Prostate gland (tissue), 2 donors: ENCODE results near the gene SLC22A1. TPM values are rescaled to one million over a fixed set of nuclear protein-coding genes. Genes with fewer than 3 reads are reported as not detected.
A peak's percentile ranks its signal among the peaks of the same experiment; 100 is the strongest.

ENCODE experiments used
- DNase-seq: peaks from one replicate; pipeline ENCODE4 v3.0.0-alpha.2; 2019; ENCODE audit warnings: low spot score
- H3K27ac ChIP-seq, 2 donors: fragments of 200-600 bp; sonication (generic); 2 replicates each; pipeline ENCODE4 v1.5.1; 2017 to 2019
- H3K27me3 ChIP-seq: fragments of 200-600 bp; sonication (generic); replicated peaks from 2 replicates; pipeline ENCODE4 v1.5.1; 2019; ENCODE audit not compliant: insufficient read depth
- H3K36me3 ChIP-seq, 2 donors: fragments of 200-600 bp; sonication (generic); 1 replicate in 1 of 2; 2 replicates in 1 of 2; pipeline versions ENCODE4 v1.5.1 to v1.8.1; 2017 to 2019
- H3K4me1 ChIP-seq: fragments of 200-600 bp; sonication (generic); replicated peaks from 2 replicates; pipeline ENCODE4 v1.5.1; 2019
- H3K4me3 ChIP-seq, 2 donors: fragments of 200-600 bp; sonication (generic); 2 replicates each; pipeline ENCODE4 v1.5.1; 2017 to 2019
- H3K9me3 ChIP-seq: fragments of 200-600 bp; sonication (generic); 2 replicates; pipeline ENCODE4 v1.5.1; 2017
- CTCF ChIP-seq, 4 experiments: fragments of 200-600 bp in 2 of 4; fragments of 450-650 bp in 2 of 4; sonication (generic) in 2 of 4; IDR thresholded peaks; 1 replicate in 3 of 4; 2 replicates in 1 of 4; pipeline ENCODE4 v1.5.1; 2016 to 2019; ENCODE audit warnings: antibody characterized with exemption in 4 of 4, mild to moderate bottlenecking in 2 of 4, moderate library complexity in 2 of 4
- POLR2A ChIP-seq: fragments of 450-650 bp; IDR thresholded peaks from one replicate; pipeline ENCODE4 v1.6.1; 2016; ENCODE audit warnings: antibody characterized with exemption, mild to moderate bottlenecking
- POLR2AphosphoS5 ChIP-seq: sonication (generic); formaldehyde crosslinking; IDR thresholded peaks from one replicate; pipeline ENCODE4 v1.6.1; 2017; ENCODE audit warnings: antibody characterized with exemption
- WGBS: methylation state at CpG from one replicate; pipeline ENCODE4 v1.1.5; 2018; 5-methylcytosine and 5-hydroxymethylcytosine counted together
- intact Hi-C: fragments of 100-400 bp; cut with DNase I; formaldehyde crosslinking; loops from one replicate; pipeline ENCODE4 v1.14.2; 2022
- total RNA-seq, 2 donors: library from RNA; depleted of rRNA; stranded (reverse); fragments of >200 nt; gene quantifications; one replicate each; pipeline ENCODE4 v1.1.0, GENCODE V29; 2016

Gene SLC22A1
- total RNA-seq, 2 donors from 2014 or later, result 0.80 to 4.4 TPM

- no peaks in the 10 kb centered on the region for H3K4me1 ChIP-seq
- no peak for DNase-seq
- no peak for TF ChIP-seq POLR2A
- no peak for TF ChIP-seq POLR2AphosphoS5
- TF ChIP-seq CTCF (IDR thresholded peaks at IDR 0.05), result peak in 1 of 4 experiments; percentile 9
- H3K9me3 ChIP-seq, result no peaks in the 10 kb centered on the region
- H3K27me3 ChIP-seq, result no peaks in the 10 kb centered on the region
- WGBS, result 86% methylated on average over 14 of the region's 14 CpGs
- no peak overlapping the region for H3K27ac ChIP-seq
- no peaks in the 10 kb centered on the region for H3K36me3 ChIP-seq
- intact Hi-C loops, result no loop called here
- no peak overlapping the region for H3K4me3 ChIP-seq
Observed at GRCh38 chr6:160102956-160103824, 18.4 kb upstream of the SLC22A1 start.

GRCh38 chr6:160103825-160104100 lies 17.9 kb upstream of the SLC22A1 start:
- Histone ChIP-seq H3K4me3 (no peak overlapping the region), H3K9me3 (no peaks in the 10 kb centered on the region), H3K4me1 (no peaks in the 10 kb centered on the region), H3K36me3 (no peaks in the 10 kb centered on the region), H3K27ac (no peak overlapping the region), H3K27me3 (no peaks in the 10 kb centered on the region)
- 80% methylated on average over 7 of the region's 7 CpGs for WGBS
- intact Hi-C loops, result no loop called here
- no peak for DNase-seq
- no peak for TF ChIP-seq CTCF (IDR thresholded peaks at IDR 0.05)
- no peak for TF ChIP-seq POLR2A
- TF ChIP-seq POLR2AphosphoS5, result no peak

- Histone ChIP-seq H3K27ac (no peak overlapping the region), H3K27me3 (no peaks in the 10 kb centered on the region), H3K4me3 (no peak overlapping the region), H3K36me3 (no peaks in the 10 kb centered on the region), H3K9me3 (no peaks in the 10 kb centered on the region), H3K4me1 (no peaks in the 10 kb centered on the region)
- WGBS, result 97% methylated on average over 20 of the region's 20 CpGs
- no peak for DNase-seq
- intact Hi-C loops, result no loop called here
- TF ChIP-seq CTCF (IDR thresholded peaks at IDR 0.05) (no peak), POLR2A (no peak), POLR2AphosphoS5 (no peak)
Observed at GRCh38 chr6:160104821-160105517, 16.6 kb upstream of the SLC22A1 start.

GRCh38 chr6:160106010-160106409 lies 15.6 kb upstream of the SLC22A1 start:
- H3K4me3 ChIP-seq, result no peak overlapping the region
- H3K27me3 ChIP-seq, result no peaks in the 10 kb centered on the region
- H3K36me3 ChIP-seq, result no peaks in the 10 kb centered on the region
- no peak for TF ChIP-seq POLR2AphosphoS5
- no peak for TF ChIP-seq POLR2A
- TF ChIP-seq CTCF (IDR thresholded peaks at IDR 0.05), result no peak
- no peak for DNase-seq
- 95% methylated on average over 14 of the region's 14 CpGs for WGBS
- no peak overlapping the region for H3K27ac ChIP-seq
- H3K9me3 ChIP-seq, result no peaks in the 10 kb centered on the region
- intact Hi-C loops, result no loop called here
- H3K4me1 ChIP-seq, result no peaks in the 10 kb centered on the region
